CD4-positive, alpha-beta memory T cell (primary cell): Measurements from ENCODE around the gene NRG3. TPM values are rescaled to one million over a fixed set of nuclear protein-coding genes. Genes with fewer than 3 reads are reported as not detected.

Experiments
- CTCF ChIA-PET: fragments of 350-600 bp; sonication (Branson Sonifier 250); formaldehyde crosslinking; loops from one replicate; lab custom pipeline; 2021; ENCODE audit warnings: inconsistent platforms; ENCODE audit not compliant: partially characterized antibody; lab: Charles Lee
- POLR2A ChIA-PET: fragments of 350-600 bp; sonication (Branson Sonifier 250); formaldehyde crosslinking; loops from one replicate; lab custom pipeline; 2021; ENCODE audit not compliant: partially characterized antibody; lab: Charles Lee
- DNase-seq, 5 donors: peaks; one replicate each; pipeline versions ENCODE4 v3.0.0 to v3.0.0-alpha.2; 2020 to 2022; ENCODE audit warnings: mixed read lengths in 1 of 5
- H3K27ac ChIP-seq: one replicate; pipeline ENCODE4 v1.7.0; 2013; ENCODE audit warnings: low read depth, low read length
- H3K27me3 ChIP-seq: 2 replicates; pipeline ENCODE4 v1.7.0; 2013; ENCODE audit warnings: mild to moderate bottlenecking, low read length, moderate library complexity; ENCODE audit not compliant: insufficient read depth
- H3K36me3 ChIP-seq: 2 replicates; pipeline ENCODE4 v1.7.0; 2013; ENCODE audit warnings: mild to moderate bottlenecking, low read length, moderate library complexity; ENCODE audit not compliant: insufficient read depth
- H3K4me1 ChIP-seq: 2 replicates; pipeline ENCODE4 v1.7.0; 2013; ENCODE audit warnings: mild to moderate bottlenecking, low read length, moderate library complexity; ENCODE audit not compliant: insufficient read depth
- H3K4me3 ChIP-seq, 2 donors: one replicate each; pipeline ENCODE4 v1.7.0; 2013; ENCODE audit warnings: low read length in 2 of 2, mild to moderate bottlenecking in 1 of 2
- H3K9me3 ChIP-seq, 2 donors: one replicate each; pipeline ENCODE4 v1.7.0; 2013; ENCODE audit warnings: low read length in 2 of 2, control low read depth in 1 of 2; ENCODE audit not compliant: control insufficient read depth in 1 of 2
- H3K27ac Mint-ChIP-seq, 7 donors: one replicate each; pipeline ENCODE4 v1.8.0; 2020 to 2021; ENCODE audit warnings: mixed read lengths in 7 of 7, mild to moderate bottlenecking in 6 of 7, inconsistent platforms in 3 of 7, moderate library complexity in 3 of 7
- H3K27me3 Mint-ChIP-seq, 2 donors: one replicate each; pipeline ENCODE4 v1.8.0; 2020 to 2021; ENCODE audit warnings: mixed read lengths in 2 of 2
- H3K36me3 Mint-ChIP-seq, 2 donors: one replicate each; pipeline ENCODE4 v1.8.0; 2020 to 2021; ENCODE audit warnings: mixed read lengths in 2 of 2, inconsistent platforms in 1 of 2, mild to moderate bottlenecking in 1 of 2
- H3K4me1 Mint-ChIP-seq, 4 donors: one replicate each; pipeline ENCODE4 v1.8.0; 2020 to 2021; ENCODE audit warnings: mixed read lengths in 4 of 4, mild to moderate bottlenecking in 1 of 4
- H3K4me3 Mint-ChIP-seq, 8 donors: one replicate each; pipeline ENCODE4 v1.8.0; 2020 to 2021; ENCODE audit warnings: mixed read lengths in 8 of 8, mild to moderate bottlenecking in 7 of 8, moderate library complexity in 6 of 8, inconsistent platforms in 3 of 8
- H3K9me3 Mint-ChIP-seq, 8 donors: one replicate each; pipeline ENCODE4 v1.8.0; 2020 to 2021; ENCODE audit warnings: mixed read lengths in 8 of 8, mild to moderate bottlenecking in 5 of 8, inconsistent platforms in 3 of 8, moderate library complexity in 1 of 8
- intact Hi-C: fragments of 100-400 bp; cut with micrococcal nuclease; formaldehyde crosslinking; loops from one replicate; pipeline ENCODE4 v1.15.1; 2023
- polyA plus RNA-seq, 2 donors: library from polyadenylated mRNA; unstranded; fragments of 300-500 nt; fragmentation: Illumina TruSeq; gene quantifications; one replicate each; pipeline ENCODE4 v1.2.3, GENCODE V29; 2021
- total RNA-seq, 2 experiments: library from RNA; stranded (reverse); gene quantifications; one replicate each; pipeline ENCODE4 v1.2.3, GENCODE V29; 2021

NRG3 gene
- total and polyA plus RNA-seq, 4 experiments from 2014 or later = not detected

DNA sequence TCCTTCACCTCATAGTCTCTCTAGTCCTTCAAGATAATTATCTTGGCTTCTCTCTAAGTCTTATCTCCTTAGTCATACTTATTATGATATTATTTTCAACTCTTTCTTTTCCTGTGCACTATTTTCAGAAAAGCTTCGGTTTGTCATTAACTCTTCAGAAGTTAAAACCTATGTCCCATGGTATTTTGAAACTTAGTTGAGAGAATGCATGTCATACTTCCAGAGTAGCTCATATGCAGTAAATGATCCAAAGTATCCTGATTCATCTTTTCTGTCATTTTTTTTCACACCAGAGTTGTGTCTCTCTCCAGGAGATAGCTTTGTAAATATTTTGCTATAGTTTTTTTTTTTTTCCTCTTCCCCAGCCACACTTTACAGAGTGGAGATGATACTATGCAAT is 1008.6 kb downstream of the NRG3 start:
- CTCF ChIA-PET = no interaction called here
- POLR2A ChIA-PET = no interaction called here

DNA sequence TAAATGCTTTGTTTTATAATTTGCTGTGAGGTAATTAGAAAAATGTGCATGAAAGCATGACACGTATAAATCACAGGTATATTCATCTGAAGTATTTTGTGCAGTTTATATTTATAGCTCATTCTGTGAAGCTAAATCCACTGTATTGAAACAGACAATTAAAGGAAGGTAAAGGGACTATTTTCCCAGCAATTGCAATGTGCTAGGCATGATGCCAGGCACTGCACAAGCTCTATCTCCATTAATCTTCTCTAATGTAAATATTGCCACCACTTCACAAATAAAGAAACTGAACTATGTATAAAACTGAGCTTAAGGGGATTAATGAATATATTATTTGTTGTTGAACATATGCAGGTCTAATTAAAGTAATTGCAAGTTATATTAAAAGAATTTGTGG is 1012.5 kb downstream of the NRG3 start:
- no peaks in the 10 kb centered on the region for H3K36me3 Mint-ChIP-seq
- H3K27ac ChIP-seq = no peak overlapping the region

More for the DNA sequence above, 1008.6 kb downstream of the NRG3 start:
- no peaks in the 10 kb centered on the region for H3K4me1 ChIP-seq
- no peaks in the 10 kb centered on the region for H3K36me3 Mint-ChIP-seq
- peaks cover 2 to 11% (median 5%) of the 10 kb centered on the region in 8 donors for H3K9me3 Mint-ChIP-seq
- DNase-seq = no peak
- H3K4me3 ChIP-seq = no peak overlapping the region
- H3K27ac ChIP-seq = no peak overlapping the region
- H3K27ac Mint-ChIP-seq = no peak overlapping the region
- no peaks in the 10 kb centered on the region for H3K27me3 Mint-ChIP-seq
- no peaks in the 10 kb centered on the region for H3K36me3 ChIP-seq
- intact Hi-C loops = no loop called here
- no peaks in the 10 kb centered on the region for H3K4me1 Mint-ChIP-seq
- H3K9me3 ChIP-seq = no peaks in the 10 kb centered on the region
- H3K4me3 Mint-ChIP-seq = no peak overlapping the region
- H3K27me3 ChIP-seq = no peaks in the 10 kb centered on the region

DNA sequence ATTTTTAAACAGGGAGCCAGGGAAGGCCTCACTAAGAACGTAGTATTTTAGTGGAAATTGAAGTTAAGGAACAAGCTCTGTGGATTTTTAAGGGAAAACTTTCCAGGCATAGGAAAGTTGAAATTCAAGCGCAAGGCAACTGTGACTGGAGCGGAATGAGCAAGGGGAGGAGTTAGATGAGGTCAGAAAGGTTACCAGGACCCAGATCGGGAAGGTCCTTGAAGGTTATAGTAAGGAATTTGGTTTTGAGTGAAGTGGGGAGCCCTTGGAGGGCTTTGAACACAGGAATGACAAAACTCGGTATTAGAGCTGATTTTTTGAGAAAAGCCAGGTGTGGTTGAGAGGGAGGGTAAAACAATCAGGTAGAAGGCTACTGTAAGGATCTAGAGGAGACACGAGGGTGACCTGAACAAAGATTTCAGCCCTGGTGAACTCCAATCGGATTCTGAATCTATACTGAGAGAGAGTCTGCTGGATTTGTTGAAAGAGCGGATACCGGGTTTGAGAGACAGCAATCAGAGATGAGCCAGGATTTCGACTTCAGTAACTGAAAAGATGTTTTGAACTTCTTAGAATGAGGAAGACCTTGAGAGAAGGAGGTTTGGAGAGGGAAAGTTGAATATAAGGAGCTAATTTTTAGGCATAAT is 1013.9 kb downstream of the NRG3 start:
- CTCF ChIA-PET = interaction anchor here (1.5 kb wide), 1 partner anchor 14 kb away, joined by 3 read pairs; no protein-coding TSS in a partner anchor
- Histone ChIP-seq H3K27ac (no peak overlapping the region), H3K9me3 (no peaks in the 10 kb centered on the region), H3K27me3 (no peaks in the 10 kb centered on the region), H3K4me1 (no peaks in the 10 kb centered on the region), H3K36me3 (no peaks in the 10 kb centered on the region), H3K4me3 (no peak overlapping the region)
- intact Hi-C loops = no loop called here
- no peak overlapping the region for H3K27ac Mint-ChIP-seq
- no peaks in the 10 kb centered on the region for H3K4me1 Mint-ChIP-seq
- no peaks in the 10 kb centered on the region for H3K36me3 Mint-ChIP-seq
- no peak overlapping the region for H3K4me3 Mint-ChIP-seq
- POLR2A ChIA-PET = no interaction called here
- H3K9me3 Mint-ChIP-seq = peaks cover 0 to 10% (median 4%) of the 10 kb centered on the region in 8 donors
- no peaks in the 10 kb centered on the region for H3K27me3 Mint-ChIP-seq
- no peak for DNase-seq

More for the DNA sequence above, 1012.5 kb downstream of the NRG3 start:
- Histone ChIP-seq H3K36me3 (no peaks in the 10 kb centered on the region), H3K27me3 (no peaks in the 10 kb centered on the region), H3K4me1 (no peaks in the 10 kb centered on the region), H3K9me3 (no peaks in the 10 kb centered on the region), H3K4me3 (no peak overlapping the region)
- no peak for DNase-seq
- H3K4me3 Mint-ChIP-seq = no peak overlapping the region
- H3K27ac Mint-ChIP-seq = no peak overlapping the region
- H3K4me1 Mint-ChIP-seq = no peaks in the 10 kb centered on the region
- H3K9me3 Mint-ChIP-seq = peaks cover 0 to 12% (median 6%) of the 10 kb centered on the region in 8 donors
- no peaks in the 10 kb centered on the region for H3K27me3 Mint-ChIP-seq
- CTCF ChIA-PET = no interaction called here
- POLR2A ChIA-PET = no interaction called here
- intact Hi-C loops = no loop called here

DNA sequence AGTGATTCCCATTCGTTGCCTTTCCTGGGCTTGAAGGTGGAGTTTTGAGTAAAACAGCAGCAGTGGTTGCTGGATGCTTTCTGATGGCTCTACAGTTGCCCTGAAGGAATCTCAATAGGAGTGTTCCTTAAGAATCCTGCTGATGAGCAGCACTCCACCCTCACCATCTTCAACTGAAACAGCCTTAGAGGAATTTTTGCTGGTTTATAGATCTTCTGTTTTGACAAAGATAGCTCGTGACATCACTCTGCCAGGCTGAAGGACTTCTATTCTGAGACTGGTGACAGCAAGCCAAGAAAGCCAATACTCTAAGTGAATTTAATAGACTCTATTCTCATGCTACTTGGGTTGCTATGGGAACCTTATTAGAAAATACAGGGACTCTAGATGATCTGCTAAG is 1014.7 kb downstream of the NRG3 start:
- POLR2A ChIA-PET = no interaction called here
- Mint-ChIP-seq H3K36me3 (no peaks in the 10 kb centered on the region), H3K9me3 (peaks cover 0 to 10% (median 5%) of the 10 kb centered on the region in 8 donors), H3K4me1 (no peaks in the 10 kb centered on the region), H3K4me3 (no peak overlapping the region), H3K27me3 (no peaks in the 10 kb centered on the region), H3K27ac (no peak overlapping the region)
- DNase-seq = no peak
- H3K27ac ChIP-seq = no peak overlapping the region
- no peaks in the 10 kb centered on the region for H3K36me3 ChIP-seq
- no peaks in the 10 kb centered on the region for H3K27me3 ChIP-seq
- no peaks in the 10 kb centered on the region for H3K9me3 ChIP-seq
- H3K4me3 ChIP-seq = no peak overlapping the region
- H3K4me1 ChIP-seq = no peaks in the 10 kb centered on the region
- intact Hi-C loops = no loop called here
- CTCF ChIA-PET = interaction anchor here (1.5 kb wide), 1 partner anchor 15 kb away, joined by 3 read pairs; no protein-coding TSS in a partner anchor

DNA sequence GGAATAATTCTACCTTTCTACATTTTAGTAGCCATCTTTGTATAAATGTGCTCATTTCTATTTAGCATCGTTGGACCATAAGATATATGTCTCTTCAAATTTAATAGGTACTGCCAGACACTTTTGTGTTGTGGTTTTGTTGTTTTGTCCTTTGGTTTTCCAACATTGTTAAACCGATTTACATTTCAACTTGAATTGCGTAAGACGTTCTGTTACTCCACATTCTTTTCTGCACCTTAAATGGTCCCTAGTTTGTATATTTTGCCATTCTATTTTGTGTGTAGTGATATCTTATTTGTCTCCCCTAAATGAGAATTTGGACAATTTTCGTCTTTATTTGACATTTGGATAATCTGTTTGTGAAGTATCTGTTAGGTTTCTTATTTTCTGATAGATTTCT is 1015.6 kb downstream of the NRG3 start:
- intact Hi-C loops = no loop called here
- no peak overlapping the region for H3K4me3 ChIP-seq
- Mint-ChIP-seq H3K4me3 (no peak overlapping the region), H3K27ac (no peak overlapping the region), H3K27me3 (no peaks in the 10 kb centered on the region), H3K4me1 (no peaks in the 10 kb centered on the region), H3K9me3 (peaks cover 2 to 16% (median 8%) of the 10 kb centered on the region in 8 donors), H3K36me3 (no peaks in the 10 kb centered on the region)
- ChIA-PET POLR2A (no interaction called here), CTCF (no interaction called here)
- H3K27ac ChIP-seq = no peak overlapping the region
- DNase-seq = no peak
- H3K27me3 ChIP-seq = no peaks in the 10 kb centered on the region
- no peaks in the 10 kb centered on the region for H3K4me1 ChIP-seq
- no peaks in the 10 kb centered on the region for H3K36me3 ChIP-seq
- no peaks in the 10 kb centered on the region for H3K9me3 ChIP-seq

DNA sequence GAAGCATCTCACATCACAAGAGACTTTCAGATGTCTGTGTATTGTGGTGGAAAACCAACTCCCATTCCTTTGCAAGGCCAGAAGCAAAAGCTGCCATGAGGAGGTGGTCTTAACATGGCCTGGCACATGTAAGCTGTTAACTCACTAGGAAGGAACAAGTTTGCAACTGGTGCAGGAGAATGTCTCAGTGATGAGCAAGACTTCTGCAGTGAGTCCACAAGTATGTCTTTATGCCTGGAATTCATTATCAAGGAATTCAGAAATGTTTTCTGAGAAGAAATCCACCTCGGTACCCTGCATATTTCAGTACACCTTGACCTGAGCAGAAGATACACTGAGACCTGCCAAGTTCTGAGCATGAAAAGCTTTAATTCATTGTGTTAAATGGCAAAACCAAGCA is 1033.1 kb downstream of the NRG3 start:
- no peak overlapping the region for H3K4me3 Mint-ChIP-seq
- intact Hi-C loops = no loop called here
- Histone ChIP-seq H3K9me3 (no peaks in the 10 kb centered on the region), H3K36me3 (no peaks in the 10 kb centered on the region), H3K27ac (no peak overlapping the region), H3K27me3 (no peaks in the 10 kb centered on the region), H3K4me1 (no peaks in the 10 kb centered on the region), H3K4me3 (no peak overlapping the region)
- ChIA-PET POLR2A (no interaction called here), CTCF (no interaction called here)
- no peaks in the 10 kb centered on the region for H3K4me1 Mint-ChIP-seq
- H3K36me3 Mint-ChIP-seq = no peaks in the 10 kb centered on the region
- no peak for DNase-seq
- peaks cover 0 to 7% (median 0%) of the 10 kb centered on the region in 8 donors for H3K9me3 Mint-ChIP-seq
- no peaks in the 10 kb centered on the region for H3K27me3 Mint-ChIP-seq
- no peak overlapping the region for H3K27ac Mint-ChIP-seq

DNA sequence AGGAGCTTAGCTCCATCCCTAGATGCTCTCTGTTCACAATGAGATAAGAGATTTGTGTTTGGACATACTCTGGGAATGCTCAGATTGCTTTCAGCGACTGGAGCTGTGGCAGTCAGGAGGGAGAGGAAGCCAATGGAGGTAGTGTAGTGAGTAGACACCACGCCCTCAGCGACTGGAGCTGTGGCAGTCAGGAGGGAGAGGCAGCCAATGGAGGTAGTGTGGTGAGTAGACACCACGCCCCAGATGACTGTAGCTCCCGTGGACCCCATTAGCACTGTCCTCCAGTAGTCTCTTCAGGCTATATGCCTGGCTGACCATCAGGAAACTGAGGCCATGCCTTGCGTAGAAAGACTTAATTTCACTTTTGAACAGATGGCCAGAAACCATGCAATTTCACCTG is 1033.8 kb downstream of the NRG3 start:
- no peaks in the 10 kb centered on the region for H3K27me3 Mint-ChIP-seq
- Histone ChIP-seq H3K36me3 (no peaks in the 10 kb centered on the region), H3K27me3 (no peaks in the 10 kb centered on the region), H3K27ac (no peak overlapping the region), H3K4me3 (no peak overlapping the region), H3K9me3 (no peaks in the 10 kb centered on the region), H3K4me1 (no peaks in the 10 kb centered on the region)
- peaks cover 0 to 7% (median 2%) of the 10 kb centered on the region in 8 donors for H3K9me3 Mint-ChIP-seq
- H3K36me3 Mint-ChIP-seq = no peaks in the 10 kb centered on the region
- no peak for DNase-seq
- no peaks in the 10 kb centered on the region for H3K4me1 Mint-ChIP-seq
- intact Hi-C loops = no loop called here
- POLR2A ChIA-PET = no interaction called here
- H3K4me3 Mint-ChIP-seq = no peak overlapping the region
- no peak overlapping the region for H3K27ac Mint-ChIP-seq
- CTCF ChIA-PET = no interaction called here
